ENCODE data around the gene CLCN1.

CLCN1 gene

DNA sequence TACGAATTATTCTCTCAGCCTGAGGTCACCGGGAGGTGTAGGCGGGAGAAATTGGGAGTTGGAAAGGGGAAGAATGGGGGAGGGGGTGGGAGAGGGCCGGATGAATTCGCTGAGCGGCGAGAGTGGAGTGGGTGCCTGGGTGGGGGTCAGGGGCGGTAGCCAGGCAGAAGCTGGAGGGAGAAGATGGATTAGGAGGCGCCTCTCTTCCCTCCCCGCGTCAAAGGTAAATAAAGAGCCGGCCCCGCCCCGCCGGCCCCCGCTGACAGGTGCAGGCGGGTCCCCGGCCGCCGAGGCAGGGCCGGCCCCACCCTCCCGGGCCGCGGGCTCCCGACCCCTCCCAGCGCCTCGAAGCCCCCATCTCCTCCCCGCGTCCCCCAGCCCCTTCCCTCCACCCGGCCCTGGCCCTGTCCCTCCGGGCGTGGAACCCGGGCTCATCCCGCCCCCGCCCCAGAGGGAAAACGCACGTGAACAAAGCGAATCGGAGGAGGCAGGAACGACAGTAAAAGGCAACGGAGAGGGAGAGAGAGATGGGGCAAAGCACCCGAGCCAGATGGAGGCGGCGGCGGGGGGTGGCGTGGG, 45.7 kb downstream of the CLCN1 start:
- in situ Hi-C loops (cut with HindIII; ENCODE audit: low sequenced_read_pairs): no loop called here

DNA sequence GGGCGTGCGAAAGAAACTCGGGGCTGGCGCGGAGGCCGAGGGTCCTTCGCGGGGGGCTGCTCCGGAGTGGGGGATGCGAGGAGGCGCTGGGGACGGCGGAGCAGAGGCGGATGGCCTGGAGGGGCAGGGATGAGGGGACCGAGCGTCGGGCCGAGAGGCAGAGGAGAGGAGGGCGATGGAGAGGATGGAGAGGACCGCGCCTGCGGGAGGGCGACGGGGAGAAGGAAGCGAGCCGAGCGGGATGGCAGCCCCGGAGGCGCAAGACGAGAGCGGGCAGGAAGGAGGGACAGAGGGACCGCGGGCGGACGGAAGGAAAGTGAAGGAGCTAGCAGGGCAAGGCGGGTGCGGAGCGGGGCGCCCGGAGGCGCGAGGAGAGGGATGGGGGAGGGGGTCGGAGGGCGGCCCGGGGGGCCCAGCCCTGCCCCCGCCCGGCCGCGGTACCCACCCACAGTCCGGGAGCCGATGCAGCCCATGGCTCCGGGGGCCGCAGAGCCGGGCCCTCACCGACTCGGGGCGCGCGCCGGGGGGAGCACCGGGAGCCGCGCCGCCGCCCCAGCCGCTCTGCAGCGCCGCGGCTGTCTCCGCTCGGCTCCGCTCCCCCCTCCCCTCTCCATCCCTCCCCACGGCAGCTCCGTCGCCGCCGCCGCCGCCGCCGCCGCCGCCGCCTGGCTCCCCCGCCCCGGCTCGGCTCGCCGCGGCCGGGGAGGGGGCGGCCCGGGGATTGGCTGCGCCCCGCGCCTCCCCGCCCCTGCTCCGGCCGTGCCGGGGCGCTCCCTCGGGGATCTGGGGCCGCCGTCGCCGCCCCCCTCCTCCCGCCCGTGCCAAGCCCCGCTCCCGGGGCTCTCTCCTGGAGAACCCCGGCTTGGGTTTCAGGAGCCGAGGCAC, 46.5 kb downstream of the CLCN1 start, which contains the start of gene FAM131B:
Gene FAM131B, minus strand, starts transcription at position 583 of the 885 bp plus-strand sequence. Its CDS starts 110 bp downstream, at position 473.
- in situ Hi-C loops (cut with HindIII; ENCODE audit: low sequenced_read_pairs): no loop called here

DNA sequence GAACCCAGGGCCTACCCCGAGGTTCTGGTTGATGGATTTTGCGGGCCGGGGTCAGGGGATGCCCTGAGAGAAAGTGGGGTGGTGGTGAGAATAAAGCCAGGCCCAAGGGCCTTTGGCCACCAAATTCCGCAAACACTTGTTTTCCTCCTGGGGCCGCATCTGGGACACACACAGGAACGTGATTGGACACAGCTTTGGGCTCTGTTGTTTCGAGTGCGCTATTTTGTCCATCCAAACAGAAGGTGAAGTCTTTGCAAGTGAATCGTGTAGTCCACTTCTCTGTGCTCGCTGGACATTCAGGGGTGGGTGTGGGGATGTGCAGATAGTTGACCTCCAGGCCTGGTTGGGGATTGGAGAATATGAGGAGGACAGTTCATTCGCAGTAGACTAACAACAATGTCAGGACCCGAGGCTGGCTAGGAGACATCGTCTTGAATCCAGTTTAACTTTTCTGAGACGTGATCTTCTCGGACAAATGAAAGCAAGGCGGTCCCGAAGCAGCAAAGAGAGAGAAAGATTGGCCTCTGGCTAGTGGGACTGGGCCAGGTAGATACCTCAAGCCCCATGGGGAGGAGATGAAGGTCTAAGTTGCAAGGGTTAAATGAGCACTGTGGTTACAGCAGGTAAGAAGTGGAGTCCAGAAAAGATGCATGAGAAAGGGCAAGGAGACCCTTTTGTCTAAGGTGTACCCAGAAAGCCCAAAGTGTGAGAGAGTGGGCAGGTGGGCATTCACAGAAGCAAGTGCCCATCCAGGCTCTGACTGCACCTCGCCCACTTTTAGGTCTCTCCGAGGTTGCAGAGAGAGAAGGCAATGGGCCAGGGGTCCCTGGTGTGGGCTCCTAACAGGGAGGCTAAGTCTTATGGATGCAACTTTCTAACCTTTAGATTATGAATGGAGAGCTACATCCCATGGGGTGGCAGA, 47.4 kb downstream of the CLCN1 start:
- in situ Hi-C loops (cut with HindIII; ENCODE audit: low sequenced_read_pairs): no loop called here

DNA sequence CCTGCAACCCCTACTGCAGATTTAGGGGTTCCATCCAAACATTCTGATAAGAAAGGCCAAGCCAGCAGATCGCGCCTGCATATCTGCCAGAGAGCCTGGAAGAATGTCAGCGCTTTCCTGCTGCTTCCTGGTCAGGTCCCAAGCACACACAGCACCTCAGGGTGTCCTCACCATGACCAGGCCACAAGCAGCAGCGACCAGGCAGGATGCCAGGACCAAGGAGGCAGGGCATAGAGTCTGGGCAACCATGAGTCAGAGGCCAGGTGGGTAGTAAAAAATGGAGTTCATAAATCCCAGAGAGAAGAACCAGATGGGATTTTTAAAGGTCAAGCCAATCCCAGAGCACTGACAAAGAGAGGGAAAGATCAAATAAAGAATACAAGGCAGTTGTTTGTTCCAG, 52.1 kb downstream of the CLCN1 start:
- in situ Hi-C loops (cut with HindIII; ENCODE audit: low sequenced_read_pairs): no loop called here

DNA sequence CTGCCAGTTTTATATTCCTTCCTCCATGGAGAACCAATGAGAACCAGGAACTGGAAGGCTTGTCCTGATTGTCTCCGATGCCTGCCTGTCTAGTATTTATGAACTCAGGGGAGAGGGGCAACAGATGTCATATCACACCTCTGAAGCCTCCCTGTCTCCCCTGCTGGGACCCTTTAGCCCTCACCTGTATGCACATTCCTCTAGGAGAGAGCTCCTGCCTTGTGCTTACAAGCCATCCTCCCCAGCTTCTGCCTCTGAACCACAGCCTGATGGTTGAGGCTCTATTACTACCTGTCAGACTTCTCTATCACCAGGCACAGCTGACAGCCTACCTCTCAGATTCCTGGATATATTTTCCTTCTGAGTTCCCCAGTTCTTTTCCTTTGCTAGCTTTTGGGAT, 52.5 kb downstream of the CLCN1 start:
- in situ Hi-C loops (cut with HindIII; ENCODE audit: low sequenced_read_pairs): no loop called here

DNA sequence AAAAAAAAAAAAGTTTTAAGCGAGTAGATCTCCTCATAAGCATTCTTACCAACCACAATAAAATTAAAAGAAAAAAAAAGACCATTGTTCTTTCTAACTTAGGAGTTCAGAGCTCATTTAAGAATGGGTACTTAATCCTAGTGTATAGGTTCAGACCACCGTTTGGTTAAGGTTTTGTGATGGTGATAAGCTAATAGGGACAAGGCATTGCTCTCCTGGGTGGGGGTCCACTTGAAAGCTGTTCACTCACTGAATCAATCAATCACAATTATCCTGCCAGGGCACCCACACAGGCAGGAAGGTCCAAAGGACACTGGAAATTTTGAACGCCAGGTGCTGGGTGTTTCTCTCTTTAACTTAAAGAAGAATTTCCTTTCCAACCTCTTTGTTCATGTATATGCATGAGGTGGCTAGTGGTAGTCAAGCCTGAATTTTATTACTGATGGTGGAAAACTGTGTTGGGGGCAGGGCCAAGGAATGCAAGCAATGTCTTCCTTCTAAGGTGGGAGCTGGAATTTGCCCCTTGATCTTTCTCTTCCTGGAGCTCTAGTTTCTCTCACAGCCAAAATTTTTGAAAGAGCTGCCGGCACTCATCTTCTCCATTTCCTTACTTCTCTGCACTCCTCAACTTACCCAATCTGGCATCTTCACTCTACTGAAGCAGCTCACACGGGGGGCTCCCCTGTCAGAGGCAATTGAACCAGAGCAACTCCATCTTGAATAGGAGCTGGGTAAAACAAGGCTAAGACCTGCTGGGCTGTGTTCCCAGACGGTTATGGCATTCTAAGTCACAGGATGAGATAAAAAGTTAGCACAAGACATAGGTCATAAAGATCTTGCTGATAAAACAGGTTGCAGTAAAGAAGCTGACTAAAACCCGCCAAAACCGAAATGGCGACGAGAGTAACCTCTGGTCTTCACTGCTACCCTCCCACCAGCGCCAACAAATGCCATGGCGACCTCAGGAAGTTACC, 54.1 kb downstream of the CLCN1 start:
- in situ Hi-C loops (cut with HindIII; ENCODE audit: low sequenced_read_pairs): no loop called here

DNA sequence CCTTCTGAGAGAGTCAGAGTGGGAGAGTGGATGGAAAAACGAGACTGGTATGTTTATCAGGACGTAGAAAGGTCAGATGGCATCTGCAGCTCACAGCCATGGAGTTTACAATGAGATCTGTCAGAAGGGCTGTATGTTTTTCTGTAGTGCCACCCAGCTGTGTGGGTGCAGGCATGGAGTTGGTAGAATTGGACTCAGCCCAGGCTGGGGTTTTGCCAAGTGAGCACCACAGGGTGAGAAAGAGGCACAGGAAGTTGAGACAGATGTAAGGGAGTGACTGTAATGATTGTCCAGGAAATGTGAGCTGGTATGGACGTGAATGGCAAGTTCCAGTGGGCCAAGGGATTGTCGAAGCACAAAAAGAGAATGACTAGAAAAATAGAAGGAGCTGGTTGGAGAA, 56.2 kb downstream of the CLCN1 start:
- in situ Hi-C loops (cut with HindIII; ENCODE audit: low sequenced_read_pairs): no loop called here

DNA sequence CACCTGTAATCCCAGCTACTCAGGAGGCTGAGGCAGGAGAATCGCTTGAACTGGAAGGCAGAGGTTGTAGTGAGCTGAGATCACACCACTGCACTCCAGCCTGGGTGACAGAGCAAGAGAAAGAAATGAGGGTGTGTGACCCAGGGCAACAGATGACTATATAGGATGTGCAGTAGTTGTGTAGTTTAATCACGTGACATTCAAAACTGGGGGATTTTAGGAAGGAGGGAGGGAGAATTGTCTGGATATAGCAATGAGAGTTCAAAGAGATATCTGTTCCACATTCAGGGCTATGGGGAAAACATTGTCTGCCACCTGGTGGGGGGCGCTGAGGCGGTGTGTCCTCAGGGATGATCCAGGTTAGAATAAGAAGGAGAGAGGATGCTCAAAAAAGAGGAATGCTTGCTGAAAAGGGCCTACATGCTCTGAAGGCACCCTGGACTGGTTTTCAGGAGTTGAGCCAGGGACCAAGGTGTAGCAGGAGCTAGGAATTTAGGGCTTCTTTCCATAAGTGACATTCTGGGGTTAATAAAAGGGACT, 57.4 kb downstream of the CLCN1 start:
- in situ Hi-C loops (cut with HindIII; ENCODE audit: low sequenced_read_pairs): no loop called here

DNA sequence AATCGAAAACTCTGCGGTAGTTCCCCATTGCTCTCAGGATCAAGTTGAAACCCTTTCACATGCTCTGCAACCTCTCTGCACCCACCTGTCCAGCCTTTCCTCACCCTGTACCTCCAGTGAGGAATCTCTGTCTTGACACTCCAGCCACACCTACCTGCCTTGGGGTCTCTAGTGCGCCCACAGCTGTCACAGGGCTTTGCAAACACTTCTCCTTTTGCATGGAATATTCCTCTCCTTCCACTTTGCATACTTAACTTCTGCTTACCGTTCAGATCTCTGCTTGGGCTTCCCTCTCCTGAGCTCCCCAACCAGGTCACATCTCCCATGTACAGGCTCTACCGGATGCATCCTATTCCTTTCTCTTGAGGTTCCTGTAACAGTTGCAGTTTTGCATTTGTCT, 58.6 kb downstream of the CLCN1 start:
- in situ Hi-C loops (cut with HindIII; ENCODE audit: low sequenced_read_pairs): no loop called here

DNA sequence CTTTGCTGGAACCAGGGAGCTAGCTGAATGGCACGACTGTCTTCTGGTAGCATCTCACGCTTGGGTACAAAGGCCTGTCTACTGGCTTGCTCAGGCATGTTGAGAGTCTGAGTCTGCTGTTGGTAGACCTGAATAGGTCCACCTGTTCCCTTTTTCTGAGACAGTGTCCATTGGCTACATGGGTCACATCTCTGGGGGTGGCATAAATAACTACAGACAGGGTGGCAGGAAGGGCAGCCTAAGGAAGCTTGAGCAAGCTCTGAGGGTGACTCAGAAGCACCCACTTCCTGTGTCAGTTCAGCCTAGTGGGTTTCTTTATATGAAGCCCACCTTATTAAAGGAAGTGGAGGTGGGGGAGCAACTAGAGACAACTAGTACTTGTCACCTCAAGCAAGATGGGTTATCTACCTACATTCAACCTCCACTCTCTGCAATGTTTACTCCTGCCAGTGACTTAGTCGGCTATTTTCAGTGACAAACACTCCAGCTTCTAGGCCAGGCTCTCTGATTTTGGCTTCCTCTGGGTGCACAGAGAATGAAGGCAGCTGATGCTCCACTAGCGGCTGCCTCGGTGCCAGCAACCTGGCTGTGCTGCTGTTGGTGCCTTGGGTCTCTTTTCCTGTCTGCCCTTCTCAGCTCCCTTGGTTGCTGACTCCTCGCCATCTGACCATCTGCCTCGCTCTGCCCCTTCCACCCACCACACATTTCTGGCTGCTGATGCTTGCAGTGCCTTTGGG, 59.6 kb downstream of the CLCN1 start:
- in situ Hi-C loops (cut with HindIII; ENCODE audit: low sequenced_read_pairs): no loop called here

DNA sequence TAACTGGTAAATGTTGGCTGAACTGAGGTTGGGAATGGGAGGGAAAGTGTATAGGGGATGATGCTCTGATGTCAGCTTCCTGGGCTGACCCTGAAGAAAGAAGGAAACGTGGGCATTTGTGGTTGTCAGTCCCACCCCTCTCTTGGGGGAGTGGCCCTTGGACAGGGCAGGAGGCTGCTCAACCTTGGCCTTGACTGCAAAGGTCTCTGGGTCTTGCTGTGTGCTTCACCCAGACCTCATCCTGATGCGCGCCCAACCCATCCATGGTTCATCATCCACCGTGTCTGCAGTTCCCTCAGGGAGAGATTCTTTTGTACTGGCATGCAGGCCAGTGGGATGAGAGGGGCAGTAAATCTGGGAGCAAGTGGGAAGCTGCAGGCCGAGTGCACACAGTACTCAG, 60.5 kb downstream of the CLCN1 start:
- in situ Hi-C loops (cut with HindIII; ENCODE audit: low sequenced_read_pairs): no loop called here

DNA sequence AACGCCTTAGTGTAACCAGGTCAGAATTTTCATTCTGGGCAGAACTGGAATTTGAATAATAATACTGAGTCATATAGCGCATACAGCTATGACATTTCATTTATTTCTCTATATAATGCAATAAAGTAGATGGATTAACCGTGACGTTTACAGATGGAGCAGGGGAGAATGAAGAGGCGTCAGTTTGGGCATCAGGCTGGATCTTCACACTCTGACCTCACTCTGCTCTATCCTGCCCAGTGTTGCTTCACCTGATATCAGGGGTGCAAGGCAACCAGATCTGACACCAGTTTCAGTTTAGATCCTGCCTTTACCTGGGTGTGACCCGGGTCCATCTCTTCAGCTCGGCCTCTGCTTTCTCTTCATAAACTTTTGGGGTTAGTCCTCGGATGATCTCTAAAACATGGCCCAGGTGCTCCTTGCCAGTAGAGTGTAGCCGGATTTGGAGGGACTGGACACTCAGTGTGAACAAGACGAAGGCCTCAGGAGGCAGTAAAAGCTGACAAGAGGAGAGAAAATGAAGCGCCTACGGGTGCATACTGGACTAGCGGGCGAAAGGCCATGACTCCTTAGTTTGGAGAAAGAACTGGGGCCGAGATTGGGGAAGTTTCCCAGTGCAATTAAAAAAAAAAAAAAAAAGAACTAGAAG, 63.8 kb downstream of the CLCN1 start:
- in situ Hi-C loops (cut with HindIII; ENCODE audit: low sequenced_read_pairs): no loop called here

DNA sequence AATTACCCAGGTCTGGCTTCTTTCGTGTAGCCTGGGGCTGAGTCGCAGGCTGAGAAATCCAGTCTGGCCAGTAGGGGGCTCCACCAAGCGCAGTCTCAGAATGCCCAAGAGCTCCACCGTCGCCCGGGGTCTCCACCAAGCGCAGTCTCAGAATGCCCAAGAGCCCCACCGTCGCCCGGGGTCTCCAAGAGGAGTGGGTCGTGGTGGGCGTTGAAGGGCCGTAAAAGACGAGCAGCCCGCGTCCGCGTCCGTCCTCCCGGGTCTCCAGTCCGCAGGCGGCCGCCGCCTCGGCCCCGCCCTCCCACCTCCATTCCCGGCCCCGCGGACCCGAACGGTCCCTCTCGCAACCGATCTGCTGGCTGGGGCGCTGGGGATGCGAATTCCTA, 64.3 kb downstream of the CLCN1 start:
- in situ Hi-C loops (cut with HindIII; ENCODE audit: low sequenced_read_pairs): no loop called here

DNA sequence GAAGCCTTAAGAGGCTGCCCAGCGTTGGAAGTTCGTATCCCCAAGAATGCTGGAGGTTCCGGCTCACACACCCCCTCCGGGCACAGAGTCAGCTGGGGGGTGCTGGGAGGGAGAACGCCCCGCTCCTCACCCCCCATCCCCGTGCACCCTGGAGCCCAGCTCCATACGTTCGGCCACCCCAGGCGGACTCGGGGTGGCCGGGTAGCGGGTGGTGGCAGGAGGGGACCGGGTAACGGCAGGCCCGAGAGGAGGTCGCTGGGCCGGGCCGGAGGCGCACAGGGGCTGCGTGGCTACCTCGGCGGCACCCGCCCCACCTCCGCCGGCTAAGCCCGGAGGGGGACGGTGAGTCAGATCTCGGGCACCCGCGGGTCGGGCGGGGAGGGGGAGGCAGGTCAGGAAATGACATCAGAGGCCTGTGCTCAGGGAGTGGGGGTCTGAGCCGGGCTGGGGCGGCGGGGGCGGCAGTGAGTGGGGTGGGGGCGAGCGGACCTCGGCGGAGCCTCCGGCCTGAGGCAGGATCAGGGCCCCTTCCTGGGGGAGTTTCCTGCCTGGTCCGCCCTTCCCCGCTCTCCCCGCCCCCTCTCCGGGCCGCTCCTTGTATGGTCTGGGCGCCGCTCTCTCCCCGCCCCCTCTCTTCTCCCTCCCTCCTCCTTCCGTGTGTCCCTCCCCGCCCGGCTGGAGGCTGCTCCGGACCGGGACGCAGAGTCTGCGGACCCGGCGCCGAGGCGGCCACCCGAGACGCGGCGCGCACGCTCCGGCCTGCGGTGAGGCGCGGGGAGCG, 64.9 kb downstream of the CLCN1 start, which contains the start of gene ZYX:
Gene ZYX, plus strand, starts transcription at position 700 of the 781 bp plus-strand sequence. CDS start 227 bp downstream, outside the sequence.
- in situ Hi-C loops (cut with HindIII; ENCODE audit: low sequenced_read_pairs): no loop called here

DNA sequence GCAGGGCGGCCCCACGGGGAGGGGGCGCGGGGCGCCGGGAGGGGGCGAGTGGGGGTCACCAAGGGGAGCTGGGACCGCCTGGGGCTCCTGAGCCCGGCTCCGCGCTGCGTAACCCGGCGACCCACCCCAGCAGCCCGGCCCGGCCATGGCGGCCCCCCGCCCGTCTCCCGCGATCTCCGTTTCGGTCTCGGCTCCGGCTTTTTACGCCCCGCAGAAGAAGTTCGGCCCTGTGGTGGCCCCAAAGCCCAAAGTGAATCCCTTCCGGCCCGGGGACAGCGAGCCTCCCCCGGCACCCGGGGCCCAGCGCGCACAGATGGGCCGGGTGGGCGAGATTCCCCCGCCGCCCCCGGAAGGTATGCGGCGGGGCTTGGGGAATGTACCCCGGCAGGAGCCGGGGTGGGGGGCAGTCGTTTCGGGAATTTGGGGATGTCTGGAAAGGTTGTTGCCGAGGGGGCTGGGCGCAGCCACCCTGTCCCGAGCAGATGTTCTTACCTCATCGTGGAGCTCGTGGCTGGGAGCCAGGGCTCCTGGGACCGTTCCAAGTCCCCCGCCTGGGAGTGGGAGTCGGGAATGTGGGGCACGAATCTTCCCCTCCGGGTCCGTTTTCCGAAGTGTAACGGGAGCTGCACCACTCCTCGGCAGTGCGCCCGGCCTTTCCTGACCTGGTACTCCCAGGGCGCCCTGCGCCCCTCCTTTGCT, 65.7 kb downstream of the CLCN1 start:
- in situ Hi-C loops (cut with HindIII; ENCODE audit: low sequenced_read_pairs): no loop called here

DNA sequence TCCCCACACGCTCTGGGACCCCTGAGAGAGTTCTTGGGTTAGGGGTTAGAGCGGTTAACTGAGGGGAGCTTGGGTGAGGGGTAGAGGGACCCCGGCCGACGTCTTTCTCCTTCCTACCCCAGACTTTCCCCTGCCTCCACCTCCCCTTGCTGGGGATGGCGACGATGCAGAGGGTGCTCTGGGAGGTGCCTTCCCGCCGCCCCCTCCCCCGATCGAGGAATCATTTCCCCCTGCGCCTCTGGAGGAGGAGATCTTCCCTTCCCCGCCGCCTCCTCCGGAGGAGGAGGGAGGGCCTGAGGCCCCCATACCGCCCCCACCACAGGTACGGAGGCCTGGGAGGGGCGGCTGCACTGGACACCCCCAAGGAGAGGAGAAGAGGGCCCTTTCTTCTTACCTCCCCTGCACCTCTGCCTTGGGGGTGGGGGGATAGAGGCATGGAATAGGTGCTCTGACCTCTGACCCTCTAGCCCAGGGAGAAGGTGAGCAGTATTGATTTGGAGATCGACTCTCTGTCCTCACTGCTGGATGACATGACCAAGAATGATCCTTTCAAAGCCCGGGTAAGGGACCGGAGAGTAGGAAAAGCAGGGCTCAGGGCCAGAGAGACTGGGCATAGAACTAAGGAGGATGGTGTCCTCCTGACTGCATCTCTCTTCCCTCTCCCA, 66.3 kb downstream of the CLCN1 start:
- in situ Hi-C loops (cut with HindIII; ENCODE audit: low sequenced_read_pairs): no loop called here
